Caco-2 (cell line): ENCODE data around the gene RAPGEF2. TPM values are rescaled to one million over a fixed set of nuclear protein-coding genes. Genes with fewer than 3 reads are reported as not detected.

ENCODE experiments used
- BruUV-seq: library from RNA; stranded (reverse); fragments of 400-500 nt; replicated peaks from 2 replicates; lab custom pipeline; 2021; lab: Mats Ljungman, UMichigan
- CTCF ChIA-PET: fragments of 300-600 bp; sonication (Branson Sonifier 250); formaldehyde crosslinking; loops from one replicate; lab custom pipeline; 2022; ENCODE audit warnings: antibody characterized with exemption; lab: Charles Lee
- POLR2A ChIA-PET: fragments of 300-600 bp; sonication (Branson Sonifier 250); formaldehyde crosslinking; loops from one replicate; lab custom pipeline; 2022; ENCODE audit warnings: antibody characterized with exemption; lab: Charles Lee
- DNase-seq, 2 experiments: peaks; one replicate each; pipeline versions ENCODE4 v3.0.0 to v3.0.0-alpha.2; 2020 to 2022
- H3K27me3 ChIP-seq: replicated peaks from 2 replicates; pipeline ENCODE4 v1.6.0; 2011; ENCODE audit warnings: low read length; ENCODE audit not compliant: control insufficient read depth, insufficient read depth
- H3K36me3 ChIP-seq: 2 replicates; pipeline ENCODE4 v1.5.1; 2011; ENCODE audit warnings: low read length; ENCODE audit not compliant: control insufficient read depth, insufficient read depth
- H3K4me1 ChIP-seq: fragments of 250-450 bp; sonication (Bioruptor Pico); 2 replicates; pipeline ENCODE4 v1.5.1; 2020; ENCODE audit warnings: mild to moderate bottlenecking
- H3K4me3 ChIP-seq: 2 replicates; pipeline ENCODE4 v1.5.1; 2011; ENCODE audit warnings: low read depth, mild to moderate bottlenecking, control low read depth, low read length
- H3K9me3 ChIP-seq: fragments of 250-450 bp; sonication (Bioruptor Pico); 2 replicates; pipeline ENCODE4 v1.5.1; 2020; ENCODE audit warnings: mild to moderate bottlenecking, moderate library complexity
- H3K27ac Mint-ChIP-seq: one replicate; pipeline ENCODE4 v1.8.0; 2022; ENCODE audit warnings: mixed read lengths; ENCODE audit not compliant: unreplicated experiment
- H3K27me3 Mint-ChIP-seq: one replicate; pipeline ENCODE4 v1.8.0; 2022; ENCODE audit warnings: mixed read lengths; ENCODE audit not compliant: insufficient read depth, unreplicated experiment
- H3K36me3 Mint-ChIP-seq: one replicate; pipeline ENCODE4 v1.8.0; 2022; ENCODE audit warnings: mild to moderate bottlenecking, mixed read lengths; ENCODE audit not compliant: insufficient read depth, unreplicated experiment
- H3K4me1 Mint-ChIP-seq: one replicate; pipeline ENCODE4 v1.8.0; 2022; ENCODE audit warnings: low read depth, mixed read lengths; ENCODE audit not compliant: unreplicated experiment
- H3K4me3 Mint-ChIP-seq: one replicate; pipeline ENCODE4 v1.8.0; 2022; ENCODE audit warnings: mild to moderate bottlenecking, moderate library complexity, mixed read lengths; ENCODE audit not compliant: unreplicated experiment
- H3K9me3 Mint-ChIP-seq: one replicate; pipeline ENCODE4 v1.8.0; 2022; ENCODE audit warnings: mixed read lengths; ENCODE audit not compliant: unreplicated experiment
- CTCF ChIP-seq, 2 experiments: fragments of 200-600 bp in 1 of 2; IDR thresholded peaks; 1 replicate in 1 of 2; 2 replicates in 1 of 2; pipeline versions ENCODE4 v1.5.1 to v1.8.0; 2011 to 2022; ENCODE audit warnings: antibody characterized with exemption in 1 of 2, control low read depth in 1 of 2, inconsistent platforms in 1 of 2, low read depth in 1 of 2, low read length in 1 of 2, mild to moderate bottlenecking in 1 of 2, moderate library complexity in 1 of 2; ENCODE audit not compliant: insufficient read depth in 1 of 2, severe bottlenecking in 1 of 2, unreplicated experiment in 1 of 2
- intact Hi-C: fragments of 100-400 bp; cut with micrococcal nuclease; formaldehyde crosslinking; loops from one replicate; pipeline ENCODE4 v1.10.0; 2022; ENCODE audit not compliant: unreplicated experiment
- total RNA-seq: library from RNA; stranded (reverse); gene quantifications from 2 replicates; pipeline ENCODE4 v1.2.3, GENCODE V29; 2022

Gene RAPGEF2
- total RNA-seq, 1 experiment from 2014 or later = 67.6 TPM

GRCh38 chr4:159229164-159229563 lies 126.3 kb downstream of the RAPGEF2 start:
- BruUV-seq = no TSS peak

GRCh38 chr4:159232465-159233106 lies 129.7 kb downstream of the RAPGEF2 start:
- intact Hi-C loops = no loop called here
- no peaks in the 10 kb centered on the region for H3K9me3 ChIP-seq
- Mint-ChIP-seq H3K27me3 (no peaks in the 10 kb centered on the region), H3K9me3 (peaks cover 11% of the 10 kb centered on the region), H3K36me3 (peaks cover 5% of the 10 kb centered on the region), H3K4me3 (no peak overlapping the region), H3K27ac (no peak overlapping the region), H3K4me1 (peaks cover 33% of the 10 kb centered on the region)
- H3K4me3 ChIP-seq = no peak overlapping the region
- H3K4me1 ChIP-seq = peaks cover 24% of the 10 kb centered on the region
- DNase-seq = no peak
- no TSS peak for BruUV-seq
- no peaks in the 10 kb centered on the region for H3K27me3 ChIP-seq
- CTCF ChIA-PET = no interaction called here
- TF ChIP-seq CTCF (IDR thresholded peaks at IDR 0.05; ENCODE audit: insufficient read depth in 1 of 2, low read depth in 1 of 2, low read length in 1 of 2, severe bottlenecking in 1 of 2, unreplicated experiment in 1 of 2) = no peak
- POLR2A ChIA-PET = no interaction called here
- H3K36me3 ChIP-seq = no peaks in the 10 kb centered on the region

More at GRCh38 chr4:159229164-159229563, 126.3 kb downstream of the RAPGEF2 start:
- Histone ChIP-seq H3K9me3 (no peaks in the 10 kb centered on the region), H3K4me3 (peak overlapping the region; percentile 25), H3K4me1 (peaks cover 41% of the 10 kb centered on the region), H3K27me3 (no peaks in the 10 kb centered on the region), H3K36me3 (no peaks in the 10 kb centered on the region)
- intact Hi-C loops = loop anchor here (1.0 to 5.0 kb wide), 6 partner anchors 19 to 506 kb away; partner anchors contain the start of gene PPID
- no peak for TF ChIP-seq CTCF (IDR thresholded peaks at IDR 0.05; ENCODE audit: insufficient read depth in 1 of 2, low read depth in 1 of 2, low read length in 1 of 2, severe bottlenecking in 1 of 2, unreplicated experiment in 1 of 2)
- H3K36me3 Mint-ChIP-seq = peaks cover 10% of the 10 kb centered on the region
- POLR2A ChIA-PET = interaction anchor here (0.6 to 1.2 kb wide), 2 partner anchors 53 to 232 kb away, joined by 3 to 4 read pairs; no protein-coding TSS in a partner anchor
- peak overlapping the region; percentile 82 for H3K4me3 Mint-ChIP-seq
- CTCF ChIA-PET = interaction anchor here (2.1 kb wide), 1 partner anchor 27 kb away, joined by 5 read pairs; no protein-coding TSS in a partner anchor
- peaks cover 34% of the 10 kb centered on the region for H3K4me1 Mint-ChIP-seq
- H3K9me3 Mint-ChIP-seq = peaks cover 11% of the 10 kb centered on the region
- no peaks in the 10 kb centered on the region for H3K27me3 Mint-ChIP-seq
- DNase-seq = peak; percentile 79 to 83
- H3K27ac Mint-ChIP-seq = peak overlapping the region; percentile 97

- Mint-ChIP-seq H3K27ac (no peak overlapping the region), H3K9me3 (peaks cover 11% of the 10 kb centered on the region), H3K27me3 (no peaks in the 10 kb centered on the region), H3K4me1 (peaks cover 18% of the 10 kb centered on the region), H3K36me3 (peaks cover 6% of the 10 kb centered on the region), H3K4me3 (no peak overlapping the region)
- Histone ChIP-seq H3K27me3 (no peaks in the 10 kb centered on the region), H3K36me3 (no peaks in the 10 kb centered on the region), H3K4me1 (peaks cover under 1% of the 10 kb centered on the region; the same call in 1 of the 2 replicates), H3K4me3 (no peak overlapping the region), H3K9me3 (no peaks in the 10 kb centered on the region)
- POLR2A ChIA-PET = no interaction called here
- CTCF ChIA-PET = no interaction called here
- no peak for TF ChIP-seq CTCF (IDR thresholded peaks at IDR 0.05; ENCODE audit: insufficient read depth in 1 of 2, low read depth in 1 of 2, low read length in 1 of 2, severe bottlenecking in 1 of 2, unreplicated experiment in 1 of 2)
- intact Hi-C loops = no loop called here
- no TSS peak for BruUV-seq
- no peak for DNase-seq
Observed at GRCh38 chr4:159235779-159236368, 133.0 kb downstream of the RAPGEF2 start.
